DND-41 (cell line): ENCODE data around the gene PRELID1.

Experiments
- ATAC-seq: fragments of 200-7000 bp; cut with Tn5 transposase; 3 replicates; pipeline ENCODE4 v1.9.1; 2021; ENCODE audit warnings: low read depth; ENCODE audit not compliant: insufficient read depth
- DNase-seq: peaks from one replicate; pipeline ENCODE4 v3.0.0-alpha.2; 2020
- H2AFZ ChIP-seq: 2 replicates; pipeline ENCODE4 v1.6.0; 2012; ENCODE audit warnings: low read depth, low read length
- H3K27ac ChIP-seq: 2 replicates; pipeline ENCODE4 v1.5.1; 2012; ENCODE audit warnings: low read length, inconsistent platforms
- H3K27me3 ChIP-seq: fragments of 200-600 bp; sonication (generic); 2 replicates; pipeline ENCODE4 v1.6.0; 2012; ENCODE audit warnings: low read length, mild to moderate bottlenecking, inconsistent platforms; ENCODE audit not compliant: insufficient read depth, poor library complexity
- H3K36me3 ChIP-seq: 2 replicates; pipeline ENCODE4 v1.5.1; 2012; ENCODE audit warnings: low read length, inconsistent platforms; ENCODE audit not compliant: insufficient read depth
- H3K4me1 ChIP-seq: 2 replicates; pipeline ENCODE4 v1.5.1; 2012; ENCODE audit warnings: mild to moderate bottlenecking, low read length; ENCODE audit not compliant: insufficient read depth
- H3K4me2 ChIP-seq: 2 replicates; pipeline ENCODE4 v1.6.0; 2012; ENCODE audit warnings: mild to moderate bottlenecking, moderate library complexity, low read length, inconsistent platforms; ENCODE audit not compliant: insufficient read depth
- H3K4me3 ChIP-seq, 2 experiments: fragments of 200-600 bp in 1 of 2; shearing (Covaris generic) in 1 of 2; 2 replicates each; pipeline ENCODE4 v1.5.1; 2012 to 2016; ENCODE audit warnings: inconsistent platforms in 2 of 2, low read length in 2 of 2, mild to moderate bottlenecking in 2 of 2, low read depth in 1 of 2, moderate library complexity in 1 of 2
- H3K79me2 ChIP-seq: 2 replicates; pipeline ENCODE4 v1.6.0; 2012; ENCODE audit warnings: low read length, inconsistent platforms; ENCODE audit not compliant: insufficient read depth
- H3K9ac ChIP-seq: 2 replicates; pipeline ENCODE4 v1.6.0; 2012; ENCODE audit warnings: low read depth, mild to moderate bottlenecking, inconsistent platforms, low read length, moderate library complexity
- H3K9me3 ChIP-seq: 2 replicates; pipeline ENCODE4 v1.5.1; 2012; ENCODE audit warnings: low read length, moderate library complexity, mild to moderate bottlenecking, inconsistent platforms; ENCODE audit not compliant: insufficient read depth, severe bottlenecking
- H4K20me1 ChIP-seq: 2 replicates; pipeline ENCODE4 v1.6.0; 2012; ENCODE audit warnings: low read length; ENCODE audit not compliant: insufficient read depth
- CTCF ChIP-seq: IDR thresholded peaks from 2 replicates; pipeline ENCODE4 v1.5.1; 2012; ENCODE audit warnings: borderline replicate concordance, low read length, moderate library complexity, mild to moderate bottlenecking; ENCODE audit not compliant: poor library complexity, severe bottlenecking; ENCODE audit errors: extremely low read depth
- EZH2 ChIP-seq: IDR thresholded peaks from 3 replicates; pipeline ENCODE4 v1.6.1; 2012; ENCODE audit warnings: borderline replicate concordance, low read depth, mild to moderate bottlenecking, moderate library complexity, low read length, inconsistent platforms; ENCODE audit not compliant: severe bottlenecking

PRELID1 gene

GRCh38 chr5:177291735-177292134 lies 11.9 kb upstream of the PRELID1 start:
- no peaks in the 10 kb centered on the region for H3K27me3 ChIP-seq
- H3K4me1 ChIP-seq: no peaks in the 10 kb centered on the region
- H3K9me3 ChIP-seq: no peaks in the 10 kb centered on the region
- H3K4me3 ChIP-seq: no peak overlapping the region
- H3K9ac ChIP-seq: no peak overlapping the region
- no peak overlapping the region for H3K27ac ChIP-seq
- DNase-seq: no peak
- H3K4me2 ChIP-seq: no peak overlapping the region
- ATAC-seq: no peak
- TF ChIP-seq CTCF: no peak
- no peak for TF ChIP-seq EZH2
- no peaks in the 10 kb centered on the region for H3K79me2 ChIP-seq
- peaks cover 88% of the 10 kb centered on the region for H3K36me3 ChIP-seq
- H2AFZ ChIP-seq: no peak overlapping the region
- no peaks in the 10 kb centered on the region for H4K20me1 ChIP-seq

- Histone ChIP-seq H3K4me2 (no peak overlapping the region), H3K9me3 (no peaks in the 10 kb centered on the region), H4K20me1 (peaks cover 5% of the 10 kb centered on the region; the same call in 1 of the 2 replicates), H3K4me3 (no peak overlapping the region), H3K36me3 (peaks cover 83% of the 10 kb centered on the region), H3K9ac (no peak overlapping the region), H2AFZ (no peak overlapping the region), H3K4me1 (peaks cover 10% of the 10 kb centered on the region), H3K27ac (no peak overlapping the region), H3K79me2 (no peaks in the 10 kb centered on the region), H3K27me3 (no peaks in the 10 kb centered on the region)
- no peak for TF ChIP-seq CTCF
- TF ChIP-seq EZH2: no peak
- DNase-seq (no peak), ATAC-seq (no peak)
These were observed 9.6 kb upstream of the PRELID1 start for GRCh38 chr5:177293819-177294581.

- peaks cover 11% of the 10 kb centered on the region; the same call in 1 of the 2 replicates for H4K20me1 ChIP-seq
- TF ChIP-seq EZH2: no peak
- no peak for TF ChIP-seq CTCF
- peaks cover 17% of the 10 kb centered on the region for H3K4me1 ChIP-seq
- no peak overlapping the region for H3K27ac ChIP-seq
- ATAC-seq: no peak
- H3K9ac ChIP-seq: no peak overlapping the region
- no peak for DNase-seq
- H3K9me3 ChIP-seq: no peaks in the 10 kb centered on the region
- no peaks in the 10 kb centered on the region for H3K27me3 ChIP-seq
- no peaks in the 10 kb centered on the region for H3K79me2 ChIP-seq
- H2AFZ ChIP-seq: no peak overlapping the region
- no peak overlapping the region for H3K4me3 ChIP-seq
- H3K4me2 ChIP-seq: no peak overlapping the region
- H3K36me3 ChIP-seq: peaks cover 76% of the 10 kb centered on the region
These were observed 9.0 kb upstream of the PRELID1 start for GRCh38 chr5:177294632-177295031.
